HG02759 (cell line): ENCODE results near the gene ETNPPL.
"Not testable (repeated sequence)": the region's sequence is repeated elsewhere in the genome, so short reads cannot be mapped to it uniquely, and the experiment has no call there.

ENCODE experiments used
- ATAC-seq: cut with Tn5 transposase; IDR thresholded peaks from one replicate; pipeline ENCODE4 v1.9.1; 2021; ENCODE audit warnings: mild to moderate bottlenecking, moderate library complexity; ENCODE audit not compliant: unreplicated experiment

The ETNPPL gene

DNA sequence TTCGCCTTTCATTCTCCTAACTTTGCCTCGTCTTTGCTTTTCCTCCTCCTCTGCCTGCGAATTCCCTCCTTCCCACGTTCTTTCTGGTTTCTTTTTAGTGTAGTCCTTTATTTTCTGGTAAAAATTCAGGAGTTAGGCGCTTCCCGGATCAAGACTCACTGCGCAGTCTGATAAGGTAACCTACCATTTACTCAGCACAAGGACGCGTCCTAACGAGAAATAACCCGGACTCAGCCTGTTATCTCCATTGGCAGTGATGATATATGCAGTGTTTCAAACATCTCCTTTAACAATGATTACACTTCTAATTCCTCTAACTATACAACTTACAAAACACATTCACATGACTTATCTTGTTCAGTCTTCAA lies 357 bp upstream of the ETNPPL start:
- no peak for ATAC-seq

DNA sequence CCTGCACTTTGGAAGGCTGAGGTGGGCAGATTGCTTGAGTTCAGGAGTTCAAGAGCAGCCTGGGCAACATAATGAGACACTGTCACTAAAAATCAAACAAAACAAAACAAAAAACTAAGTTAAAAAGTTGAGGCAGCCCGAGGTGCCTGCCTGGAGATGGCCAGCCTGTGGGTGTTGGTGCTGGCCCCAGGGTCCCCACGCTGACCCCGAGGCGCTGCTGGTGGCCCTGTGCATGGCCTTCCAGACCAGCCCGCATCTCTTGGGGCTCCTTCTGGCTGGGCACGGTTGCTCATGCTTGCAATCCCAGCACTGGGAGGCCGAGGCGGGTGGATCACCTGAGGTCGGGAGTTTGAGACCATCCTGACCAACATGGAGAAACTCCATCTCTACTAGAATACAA lies 4.4 kb downstream of the ETNPPL start:
- no peak for ATAC-seq

DNA sequence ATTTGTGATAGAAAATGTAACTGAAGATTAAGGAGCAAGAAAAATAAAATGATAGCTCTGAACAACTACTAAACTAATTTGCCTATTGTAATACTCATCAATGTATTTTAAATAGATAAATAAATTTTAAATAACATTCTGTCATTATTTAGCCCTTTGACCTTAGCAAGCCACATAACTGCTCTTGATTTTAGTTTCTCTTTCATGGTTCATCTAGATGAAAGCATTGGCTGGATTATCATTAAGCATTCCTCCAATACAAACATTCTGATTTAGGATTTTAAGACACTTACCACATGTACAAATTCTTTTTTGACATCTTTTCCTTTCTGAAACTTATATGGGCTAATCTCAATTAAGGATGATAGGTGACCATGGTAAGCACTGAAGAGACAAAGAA lies 8.5 kb downstream of the ETNPPL start:
- no peak for ATAC-seq

DNA sequence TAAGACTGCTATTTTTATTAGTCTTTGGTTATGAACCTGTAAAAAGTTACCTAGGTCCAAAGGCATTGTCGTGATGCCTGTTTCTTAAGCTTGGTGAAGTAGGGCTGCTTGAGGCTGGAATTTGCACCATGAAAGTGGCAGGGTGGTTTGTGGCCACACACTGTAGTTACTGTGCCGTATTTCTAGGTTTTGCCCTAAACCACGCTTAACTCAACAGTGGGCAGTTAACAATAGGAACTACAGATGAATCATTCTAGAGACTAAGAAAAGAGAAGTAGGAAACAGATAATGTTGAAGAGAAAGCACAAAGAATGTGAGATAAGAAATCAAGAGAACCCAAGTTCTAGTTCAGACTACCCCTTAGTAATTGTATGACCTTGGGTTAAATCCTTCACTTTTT lies 11.5 kb downstream of the ETNPPL start:
- no peak for ATAC-seq

DNA sequence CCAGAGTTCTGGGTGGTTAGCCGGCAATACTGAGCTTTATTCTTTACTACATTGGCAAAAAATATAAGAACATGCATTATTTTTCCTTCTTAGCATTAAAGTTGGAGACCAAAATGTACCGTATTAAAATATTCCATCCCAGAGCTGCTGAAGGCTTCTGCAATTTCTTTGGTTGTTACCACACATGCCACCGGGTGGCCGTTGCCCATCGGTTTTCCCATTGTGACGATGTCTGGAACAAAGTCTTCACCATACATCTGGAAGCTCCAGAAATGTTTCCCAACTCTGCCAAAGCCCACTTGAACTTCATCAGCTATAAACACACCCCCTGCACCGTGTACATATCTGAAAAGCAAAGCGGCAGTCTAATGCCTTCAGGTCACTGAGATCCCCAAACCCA lies 13.7 kb downstream of the ETNPPL start:
- ATAC-seq = no peak

DNA sequence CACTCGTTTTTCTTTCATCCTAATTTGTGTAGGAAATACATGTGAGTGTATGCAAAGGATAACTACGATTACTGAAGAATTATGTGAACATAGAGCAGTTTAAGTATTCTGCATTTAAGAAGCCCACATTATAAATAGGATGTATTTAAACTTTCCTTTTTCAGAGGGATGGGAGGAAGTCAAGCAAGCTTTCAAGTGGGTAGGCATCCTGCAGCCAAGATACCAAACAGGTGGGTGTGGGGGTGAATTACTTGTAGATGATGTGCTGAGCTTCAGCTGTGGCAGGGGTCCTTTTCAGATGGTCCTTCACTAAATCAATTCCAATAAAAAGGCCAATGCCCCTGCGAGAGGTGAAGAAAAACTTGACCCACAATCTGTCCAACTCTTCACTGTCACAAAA lies 16.3 kb downstream of the ETNPPL start:
- no peak for ATAC-seq

DNA sequence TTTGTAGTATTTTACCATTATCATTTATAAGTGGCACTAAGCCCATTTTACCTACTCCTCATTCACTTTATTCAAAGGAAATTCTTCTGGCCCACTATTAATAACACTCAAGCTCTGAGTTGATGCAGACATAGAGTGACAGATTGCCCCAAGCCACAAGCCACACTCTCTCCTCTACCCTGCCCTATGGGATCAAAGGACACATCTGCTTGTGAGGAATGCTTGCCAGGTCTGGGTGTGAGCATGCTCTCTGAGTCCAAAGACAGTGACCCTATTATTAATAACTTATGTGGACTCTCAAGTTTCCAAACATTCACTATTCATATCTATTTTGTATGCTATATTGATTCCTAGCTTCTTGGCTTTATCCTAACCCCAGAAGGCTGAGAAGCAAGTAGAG lies 18.5 kb downstream of the ETNPPL start:
- no peak for ATAC-seq

DNA sequence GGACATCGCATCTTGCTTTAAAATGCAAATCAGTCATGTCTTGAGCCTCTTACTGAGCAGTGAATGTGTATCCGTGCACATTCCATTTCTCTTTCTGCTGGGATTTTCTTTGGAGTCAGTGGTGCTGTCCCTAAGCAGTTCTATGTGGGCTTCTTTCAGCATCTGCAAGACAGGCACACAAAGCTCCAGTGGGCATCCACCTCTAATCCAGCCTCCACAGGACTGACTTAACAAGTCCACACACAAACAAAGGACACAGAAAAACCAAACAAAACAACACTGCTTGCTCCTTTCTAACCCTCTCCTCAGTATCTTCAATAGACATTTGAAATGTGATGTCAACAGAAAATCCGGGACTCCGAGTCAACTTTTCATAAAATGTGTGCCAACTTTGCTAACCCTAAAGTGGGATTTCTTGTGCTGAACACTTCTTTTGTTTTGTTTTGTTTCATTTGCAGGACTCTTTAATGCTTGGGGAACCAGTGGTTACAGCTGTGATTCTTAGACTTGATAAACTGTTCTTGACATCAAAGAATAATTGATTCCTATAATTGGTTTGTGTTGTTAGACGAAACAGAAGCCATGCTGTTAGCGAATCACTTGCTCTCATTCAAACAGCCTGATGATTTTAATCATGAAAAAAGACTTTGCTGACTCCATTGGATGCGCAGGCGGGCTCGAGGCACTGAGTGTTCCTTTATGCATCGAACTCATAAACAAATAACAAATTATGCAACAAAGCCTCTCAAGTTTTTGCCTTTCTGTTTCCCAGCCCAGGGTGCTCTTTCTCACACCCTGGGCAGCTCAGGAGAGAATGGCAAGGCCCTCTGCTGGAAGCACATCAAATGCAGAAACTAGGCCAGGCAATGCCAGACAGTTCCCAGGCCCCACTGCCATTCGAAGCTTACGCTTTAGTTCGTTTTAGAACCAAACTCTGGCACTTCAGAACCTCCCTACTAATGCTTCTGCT lies 20.1 kb downstream of the ETNPPL start:
- ATAC-seq = no peak

DNA sequence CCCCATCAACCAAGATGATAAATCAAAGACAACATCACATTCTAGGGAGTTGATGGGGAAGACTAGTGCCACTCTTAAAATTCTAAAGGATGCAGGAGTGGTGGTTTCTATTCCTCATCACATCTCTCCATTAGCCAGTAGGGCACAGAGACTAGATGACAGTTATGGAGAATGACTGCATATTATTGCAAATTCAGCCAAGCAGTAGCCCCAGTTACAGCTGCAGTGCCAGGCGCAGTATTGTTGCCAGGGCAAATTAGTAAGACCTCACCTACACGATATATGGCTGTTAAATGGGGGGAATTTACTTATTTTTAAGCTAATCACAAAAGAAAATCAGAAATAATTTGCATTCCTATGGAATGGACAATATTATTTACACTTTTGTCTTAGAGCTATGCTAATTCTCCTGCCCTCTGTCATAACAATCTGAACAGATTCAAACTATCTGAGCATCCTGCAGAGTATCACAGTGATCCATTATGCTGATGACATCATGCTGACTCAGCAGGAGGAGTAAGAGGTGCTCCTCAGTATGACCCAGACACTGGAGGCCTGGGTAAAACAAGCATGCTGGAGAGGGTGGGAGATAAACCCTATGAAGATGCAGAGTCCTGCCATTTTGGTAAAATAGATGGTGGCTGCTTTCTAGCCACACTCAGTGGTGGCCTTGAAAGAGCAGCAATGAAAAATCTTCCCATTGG lies 24.7 kb downstream of the ETNPPL start:
- no peak for ATAC-seq

DNA sequence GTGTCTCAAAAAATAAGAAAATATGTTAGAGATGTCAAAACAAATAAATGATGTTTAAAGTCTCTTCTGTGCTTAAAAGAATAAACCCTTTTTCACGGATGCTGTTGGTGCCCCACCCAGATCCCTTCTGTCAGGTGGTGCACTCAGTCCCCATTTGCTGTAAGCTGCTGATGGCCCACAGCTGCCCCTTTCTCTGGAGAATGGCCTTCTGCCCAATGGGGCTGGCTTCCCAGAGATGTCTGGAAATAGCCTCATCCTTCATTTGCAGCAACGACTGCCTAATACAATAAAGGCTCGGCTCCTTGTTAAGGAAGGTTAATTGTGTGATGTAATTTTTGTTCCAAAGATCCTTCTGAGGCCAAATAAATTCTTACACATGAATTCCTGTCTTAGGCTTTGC lies 31.8 kb downstream of the ETNPPL start:
- no peak for ATAC-seq

DNA sequence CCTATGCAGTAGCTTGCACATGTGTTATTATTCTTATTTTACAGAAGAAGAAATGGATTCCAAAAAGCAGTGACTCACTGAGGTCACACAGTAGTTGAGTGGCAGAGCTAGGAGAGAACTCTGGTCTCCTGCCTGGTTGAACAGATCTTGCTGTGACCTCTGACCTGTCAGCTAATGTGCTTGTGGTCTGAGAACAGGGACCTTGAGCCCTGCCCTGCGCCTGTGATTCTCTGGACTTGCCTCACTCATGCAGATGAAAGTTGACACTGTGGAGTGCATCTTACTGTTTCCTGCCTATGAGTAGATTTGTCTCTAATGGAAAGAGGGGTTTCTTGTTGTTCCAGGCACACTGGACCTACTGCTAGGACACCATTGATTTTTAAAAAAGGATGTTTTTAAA lies 32.3 kb downstream of the ETNPPL start:
- no peak for ATAC-seq

DNA sequence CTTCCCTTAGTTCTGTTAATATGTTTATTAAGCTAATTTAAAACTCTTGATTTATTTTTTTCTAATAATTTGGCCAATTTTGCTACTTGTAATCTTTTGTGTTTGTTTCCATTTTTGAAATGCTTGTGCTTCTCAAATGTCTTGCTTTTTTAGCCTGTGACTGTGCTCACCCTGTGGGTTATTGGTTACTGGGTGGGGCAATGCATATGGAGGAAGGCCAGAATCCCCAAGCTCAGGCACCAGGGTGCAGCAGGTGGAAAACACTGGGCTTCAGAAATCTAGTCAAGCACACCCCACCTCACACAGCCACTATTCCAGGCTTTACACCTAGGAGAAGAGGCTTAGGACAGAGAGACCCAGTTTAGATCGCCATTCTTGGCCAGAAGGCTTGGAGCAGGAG lies 33.1 kb downstream of the ETNPPL start:
- no peak for ATAC-seq

DNA sequence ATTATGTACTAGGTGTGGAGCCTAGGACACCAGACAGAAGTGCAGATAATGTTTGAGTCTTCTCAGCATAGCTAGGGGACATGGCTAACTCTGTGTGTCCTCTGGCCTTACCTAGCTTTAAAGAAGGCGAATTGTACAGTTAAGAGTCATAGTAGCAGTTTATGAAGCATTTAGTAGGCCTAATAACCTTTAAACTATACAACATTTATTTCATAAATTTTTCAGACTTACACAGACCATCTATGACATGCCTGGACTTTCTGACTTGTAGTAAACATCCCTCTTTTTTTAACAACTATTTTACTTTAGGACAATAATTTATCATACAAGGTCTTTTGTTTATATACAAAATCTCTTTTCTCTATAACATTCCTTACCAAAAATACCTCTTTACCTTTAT lies 37.4 kb downstream of the ETNPPL start:
- ATAC-seq = no peak

DNA sequence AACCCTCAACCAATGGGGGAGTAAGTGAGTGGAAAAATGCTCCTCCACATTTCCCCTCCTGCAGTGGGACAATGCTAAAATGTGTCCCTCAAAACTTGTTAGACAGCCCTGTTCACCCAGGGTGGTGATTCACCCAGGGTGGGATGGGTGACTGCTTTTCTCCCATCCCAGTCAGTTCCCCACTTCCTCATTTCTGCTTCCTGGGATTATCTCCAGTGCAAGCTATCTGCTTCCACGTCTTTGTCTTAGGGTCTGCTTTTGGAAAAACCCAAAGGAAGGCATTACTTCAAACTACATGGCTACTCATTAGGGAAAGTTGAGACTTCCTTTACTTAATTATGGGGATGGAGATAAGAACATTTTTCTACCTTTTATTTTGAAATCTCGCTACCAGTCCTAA lies 45.5 kb downstream of the ETNPPL start:
- ATAC-seq = no peak

DNA sequence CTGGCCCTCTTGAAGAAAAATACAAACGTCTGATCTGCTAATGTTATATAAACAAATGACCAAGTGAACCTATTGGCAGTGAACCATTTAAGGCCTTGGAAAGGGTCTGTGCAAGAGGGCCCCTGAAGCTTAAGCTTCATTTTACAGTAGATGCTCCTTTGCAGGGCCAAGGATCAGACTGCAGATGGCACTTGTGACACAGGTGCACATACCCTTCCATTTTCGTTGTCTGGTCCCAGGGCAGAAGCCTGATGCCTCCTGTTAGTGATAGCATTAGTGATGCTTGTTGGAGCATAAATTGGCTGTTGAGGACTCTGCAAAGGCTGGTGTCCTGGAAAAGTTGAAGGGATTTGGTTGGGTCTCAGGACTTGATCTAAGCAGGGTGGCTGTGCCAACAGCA lies 46.5 kb downstream of the ETNPPL start:
- ATAC-seq = no peak

DNA sequence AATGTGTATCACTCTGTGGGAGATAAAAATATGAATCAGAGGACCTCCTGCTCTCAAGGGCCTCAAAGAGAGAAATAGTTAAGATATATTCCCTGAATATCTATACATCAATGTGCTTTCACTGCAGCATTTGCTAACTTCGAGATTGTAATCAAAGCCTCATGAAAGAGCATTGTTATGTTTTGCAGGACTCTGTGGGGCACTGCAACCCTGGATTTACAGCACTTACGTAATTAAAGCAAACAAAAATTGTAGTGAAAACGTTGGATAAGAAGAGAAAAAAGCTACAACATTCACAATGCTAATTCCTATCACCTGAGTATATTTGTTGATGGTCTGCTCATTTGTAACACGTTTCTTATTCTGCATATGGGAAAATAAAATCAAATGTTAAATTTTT lies 48.0 kb downstream of the ETNPPL start:
- ATAC-seq = no peak

DNA sequence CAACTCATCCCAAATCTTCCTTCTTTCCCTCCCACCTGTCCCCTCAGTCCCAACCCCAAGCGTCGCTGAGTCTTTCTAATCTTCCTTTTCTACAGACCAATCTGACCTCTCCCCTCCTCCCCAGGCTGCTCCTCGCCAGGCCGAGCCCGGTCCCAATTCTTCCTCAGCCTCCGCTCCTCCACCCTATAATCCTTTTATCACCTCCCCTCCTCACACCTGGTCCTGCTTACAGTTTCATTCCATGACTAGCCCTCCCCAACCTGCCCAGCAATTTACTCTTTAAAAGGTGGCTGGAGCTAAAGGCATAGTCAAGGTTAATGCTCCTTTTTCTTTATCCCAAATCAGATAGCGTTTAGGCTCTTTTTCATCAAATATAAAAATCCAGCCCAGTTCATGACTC lies 52.3 kb downstream of the ETNPPL start:
- ATAC-seq = not testable (repeated sequence)

DNA sequence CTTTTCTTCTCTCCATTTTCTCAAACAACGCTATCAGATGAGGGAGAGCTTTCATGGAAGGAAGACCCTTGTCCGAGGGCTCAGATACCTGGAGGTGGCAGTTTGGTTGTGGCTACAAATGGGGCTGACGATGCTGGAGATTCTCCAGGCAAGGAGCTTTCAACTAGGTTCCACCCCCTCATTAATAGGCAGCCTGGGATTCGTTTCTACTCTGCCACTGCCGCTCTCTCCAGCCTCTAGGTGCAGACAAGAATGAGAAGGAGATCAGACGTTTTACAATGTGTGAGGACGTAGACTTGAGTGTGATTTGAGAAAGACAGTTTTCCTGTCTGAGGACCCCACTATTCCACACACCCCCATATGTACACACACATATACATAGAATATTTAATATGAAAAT lies 53.1 kb downstream of the ETNPPL start:
- ATAC-seq = no peak

DNA sequence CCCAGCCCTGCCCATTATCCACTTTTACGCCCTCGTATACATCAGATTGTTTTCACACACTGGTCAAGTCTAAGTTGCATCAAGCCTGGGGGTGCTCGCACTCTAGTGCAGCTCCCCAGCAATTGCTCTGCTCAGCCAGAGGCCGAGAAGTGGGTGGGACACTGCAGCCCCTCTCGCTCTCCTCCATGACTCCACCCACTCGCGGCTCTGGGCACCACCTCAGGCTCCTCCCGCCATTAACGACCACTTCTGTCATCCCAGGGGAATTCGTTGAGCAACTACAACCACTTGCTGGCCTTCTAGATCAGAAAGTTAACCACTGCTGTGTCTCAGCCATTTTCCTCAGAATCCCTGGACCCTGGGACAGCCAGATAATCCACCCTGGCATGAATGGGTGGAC lies 53.6 kb downstream of the ETNPPL start:
- ATAC-seq = no peak

DNA sequence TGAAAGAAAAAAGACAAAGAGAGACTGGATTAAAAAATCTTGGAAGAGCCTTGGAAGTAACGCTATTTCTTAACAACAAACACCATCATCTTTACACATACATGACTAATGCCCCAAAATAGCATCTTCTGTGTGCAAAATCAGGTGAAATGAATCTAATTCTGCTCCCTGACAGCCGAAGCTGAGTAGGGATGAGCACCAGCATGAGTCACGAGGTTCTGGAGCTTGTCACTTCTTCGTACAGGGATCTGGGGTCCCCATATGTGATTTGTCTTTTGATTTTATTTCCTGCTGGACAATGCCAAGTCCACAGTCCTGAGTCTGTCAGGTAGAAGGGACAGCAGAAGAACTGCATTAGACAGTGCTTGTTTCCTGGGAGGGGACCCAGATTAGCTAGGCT lies 56.6 kb downstream of the ETNPPL start:
- no peak for ATAC-seq

DNA sequence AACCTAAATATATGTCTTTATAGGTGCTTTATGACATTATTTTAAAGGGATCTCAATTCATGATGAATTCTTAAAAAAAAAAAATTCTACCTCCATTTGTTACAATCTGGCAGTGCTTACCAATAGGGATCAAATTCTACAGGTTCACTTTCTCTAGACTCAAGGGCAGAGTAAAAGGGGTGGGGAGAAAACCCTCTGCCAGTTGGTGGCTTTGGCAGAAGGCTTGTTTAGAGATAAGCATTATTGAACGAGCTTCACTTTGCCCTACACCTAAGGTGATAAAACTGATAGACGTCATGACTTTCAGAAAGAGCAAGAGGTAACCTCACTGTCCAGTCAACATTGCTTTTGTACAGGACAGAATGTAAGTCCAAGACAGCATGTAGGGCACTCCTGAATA lies 58.9 kb downstream of the ETNPPL start:
- no peak for ATAC-seq

DNA sequence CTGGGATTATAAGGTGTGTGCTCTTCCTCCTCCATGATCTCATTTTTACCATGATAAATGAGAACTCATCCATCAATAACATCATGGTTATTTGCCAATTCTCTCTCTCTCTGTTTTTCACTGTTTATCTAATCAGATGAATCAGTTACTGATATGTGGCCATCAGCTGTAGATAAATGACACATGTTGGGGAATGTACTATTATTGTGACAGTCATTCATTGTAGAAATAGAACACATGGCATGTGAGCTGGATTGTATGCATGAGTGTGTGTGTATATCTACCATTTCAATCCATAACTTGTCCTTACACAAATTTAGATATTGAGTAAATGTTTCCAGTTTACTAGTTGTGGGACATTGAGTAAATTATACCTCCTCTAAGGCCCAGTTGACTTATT lies 59.5 kb downstream of the ETNPPL start:
- ATAC-seq = no peak
